Epithelial cell of proximal tubule (primary cell): Measurements from ENCODE around the gene NDUFS8. TPM values are rescaled to one million over a fixed set of nuclear protein-coding genes. Genes with fewer than 3 reads are reported as not detected.

Experiments used
- DNase-seq: peaks from one replicate; pipeline ENCODE4 v3.0.0-alpha.2; 2011; ENCODE audit warnings: low read depth
- H3K4me3 ChIP-seq: 2 replicates; pipeline ENCODE4 v1.5.1; 2011; ENCODE audit warnings: low read depth, mild to moderate bottlenecking, low read length
- CTCF ChIP-seq: conservative IDR thresholded peaks from 2 replicates; pipeline ENCODE4 v1.5.1; 2012; ENCODE audit warnings: low read depth, mild to moderate bottlenecking, low read length
- total RNA-seq: library from RNA; depleted of rRNA; stranded (reverse); fragments of >200 nt; gene quantifications from 2 replicates; pipeline ENCODE4 v1.2.3, GENCODE V29; 2015

The NDUFS8 gene
- total RNA-seq, 1 donor from 2014 or later: 345 TPM

GRCh38 chr11:68083517-68083916, 53.0 kb downstream of the NDUFS8 start:
- H3K4me3 ChIP-seq: no peak overlapping the region
- TF ChIP-seq CTCF: no peak
- DNase-seq: no peak

Other genes with a start within 250 kb of the NDUFS8 start
- 16.3 and 37.4 TPM in 2 replicates for gene UNC93B1, start 26.6 kb upstream of the NDUFS8 start, total RNA-seq
- 3.9 and 4.4 TPM in 2 replicates for gene ALDH3B1, start 20.4 kb upstream of the NDUFS8 start, total RNA-seq
- 100 and 156 TPM in 2 replicates for gene TCIRG1, start 8.3 kb downstream of the NDUFS8 start, total RNA-seq
- 17.9 and 22.0 TPM in 2 replicates for gene CHKA, start 90.7 kb downstream of the NDUFS8 start, total RNA-seq
- 16.1 and 17.5 TPM in 2 replicates for gene KMT5B, start 182.6 kb downstream of the NDUFS8 start, total RNA-seq
- gene C11orf24, start 241.3 kb downstream of the NDUFS8 start, total RNA-seq: 46.4 and 77.3 TPM in 2 replicates